ENCODE measurements around the gene DPEP3.

Gene DPEP3

DNA sequence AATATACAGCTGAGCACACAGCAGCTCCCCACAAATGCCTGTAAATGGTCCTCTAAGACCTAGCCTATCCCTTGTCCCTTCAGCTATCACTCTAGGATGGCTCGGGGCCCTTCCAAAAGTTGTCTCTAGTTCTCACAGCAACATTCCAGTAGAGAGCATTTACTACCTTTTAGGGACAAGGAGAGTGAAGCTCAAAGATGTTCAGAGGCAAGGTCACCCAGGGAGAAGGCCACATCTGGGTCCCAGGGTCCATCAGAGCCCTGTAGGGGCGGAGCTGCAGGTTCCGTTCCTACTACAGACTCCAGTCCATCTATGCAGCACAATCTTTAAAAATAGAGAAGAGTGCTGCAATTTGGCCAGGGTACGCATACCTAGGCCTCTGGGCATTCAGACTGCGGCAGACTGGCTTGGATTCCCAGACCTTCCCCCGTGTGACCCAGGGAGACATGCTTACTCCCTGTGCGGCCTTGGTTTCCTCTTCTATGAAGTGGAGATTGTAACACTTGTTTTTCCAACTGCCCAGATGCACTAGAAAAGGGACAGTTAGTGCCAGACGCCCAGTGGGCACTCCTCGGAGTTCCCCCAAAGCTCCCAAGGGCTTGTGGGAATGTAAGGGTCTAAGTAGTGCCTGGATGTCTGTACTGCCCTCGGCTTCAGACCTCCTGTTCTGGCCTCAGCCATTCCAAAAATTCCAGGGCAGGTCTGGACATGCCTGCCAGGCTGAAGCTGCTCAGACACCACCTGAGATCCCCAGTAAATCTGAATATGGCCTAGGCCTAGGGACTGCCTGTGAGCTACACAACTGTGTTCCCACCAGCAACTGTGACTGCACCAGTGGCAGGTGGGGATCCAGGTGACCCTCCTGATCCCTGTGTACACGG is 14.4 kb downstream of the DPEP3 start:
- no peak for DNase-seq (ENCODE audit: low spot score)
- TF ChIP-seq, protein P1, sequence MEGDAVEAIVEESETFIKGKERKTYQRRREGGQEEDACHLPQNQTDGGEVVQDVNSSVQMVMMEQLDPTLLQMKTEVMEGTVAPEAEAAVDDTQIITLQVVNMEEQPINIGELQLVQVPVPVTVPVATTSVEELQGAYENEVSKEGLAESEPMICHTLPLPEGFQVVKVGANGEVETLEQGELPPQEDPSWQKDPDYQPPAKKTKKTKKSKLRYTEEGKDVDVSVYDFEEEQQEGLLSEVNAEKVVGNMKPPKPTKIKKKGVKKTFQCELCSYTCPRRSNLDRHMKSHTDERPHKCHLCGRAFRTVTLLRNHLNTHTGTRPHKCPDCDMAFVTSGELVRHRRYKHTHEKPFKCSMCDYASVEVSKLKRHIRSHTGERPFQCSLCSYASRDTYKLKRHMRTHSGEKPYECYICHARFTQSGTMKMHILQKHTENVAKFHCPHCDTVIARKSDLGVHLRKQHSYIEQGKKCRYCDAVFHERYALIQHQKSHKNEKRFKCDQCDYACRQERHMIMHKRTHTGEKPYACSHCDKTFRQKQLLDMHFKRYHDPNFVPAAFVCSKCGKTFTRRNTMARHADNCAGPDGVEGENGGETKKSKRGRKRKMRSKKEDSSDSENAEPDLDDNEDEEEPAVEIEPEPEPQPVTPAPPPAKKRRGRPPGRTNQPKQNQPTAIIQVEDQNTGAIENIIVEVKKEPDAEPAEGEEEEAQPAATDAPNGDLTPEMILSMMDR (IDR thresholded peaks at IDR 0.05) = no peak
- H3K4me3 ChIP-seq = peak overlapping the region; percentile 93
- H3K27ac ChIP-seq = peak overlapping the region; percentile 98

DNA sequence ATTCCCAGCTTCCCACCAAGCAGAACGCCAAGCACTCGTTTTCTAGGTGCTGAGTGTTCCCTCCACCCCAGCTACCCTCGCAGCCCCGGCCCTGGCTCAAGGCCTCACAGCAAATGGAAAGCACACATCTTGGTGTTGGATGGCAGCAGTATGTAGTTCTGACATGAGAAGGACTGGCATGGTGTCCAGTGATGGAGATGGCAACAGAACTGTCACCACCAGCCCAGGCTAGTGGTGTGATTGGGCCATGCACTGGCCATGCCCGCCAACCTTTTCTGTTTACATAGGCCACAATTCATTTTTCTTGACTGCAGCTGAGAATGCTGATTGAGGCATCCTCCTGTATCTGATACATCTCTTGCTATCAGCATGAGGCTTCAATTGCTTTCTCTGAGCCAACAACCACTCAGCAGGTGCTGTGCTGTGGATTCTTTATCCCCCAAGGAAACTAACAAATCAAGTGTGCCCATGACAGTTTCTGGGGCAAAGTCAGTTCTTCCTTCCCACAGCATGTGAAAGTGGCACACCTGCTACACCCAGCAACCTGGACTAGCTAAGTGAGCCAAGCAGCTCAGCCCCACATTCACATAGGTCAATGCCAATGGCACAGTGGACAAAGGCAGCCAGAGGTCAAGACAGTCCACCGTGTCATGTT is 15.7 kb downstream of the DPEP3 start:
- peak overlapping the region in 1 of 2 donors; percentile 98 for H3K27ac ChIP-seq
- TF ChIP-seq, protein P1 (IDR thresholded peaks at IDR 0.05) = no peak
- peak overlapping the region; percentile 56 for H3K4me3 ChIP-seq
- no peak for DNase-seq (ENCODE audit: low spot score)

DNA sequence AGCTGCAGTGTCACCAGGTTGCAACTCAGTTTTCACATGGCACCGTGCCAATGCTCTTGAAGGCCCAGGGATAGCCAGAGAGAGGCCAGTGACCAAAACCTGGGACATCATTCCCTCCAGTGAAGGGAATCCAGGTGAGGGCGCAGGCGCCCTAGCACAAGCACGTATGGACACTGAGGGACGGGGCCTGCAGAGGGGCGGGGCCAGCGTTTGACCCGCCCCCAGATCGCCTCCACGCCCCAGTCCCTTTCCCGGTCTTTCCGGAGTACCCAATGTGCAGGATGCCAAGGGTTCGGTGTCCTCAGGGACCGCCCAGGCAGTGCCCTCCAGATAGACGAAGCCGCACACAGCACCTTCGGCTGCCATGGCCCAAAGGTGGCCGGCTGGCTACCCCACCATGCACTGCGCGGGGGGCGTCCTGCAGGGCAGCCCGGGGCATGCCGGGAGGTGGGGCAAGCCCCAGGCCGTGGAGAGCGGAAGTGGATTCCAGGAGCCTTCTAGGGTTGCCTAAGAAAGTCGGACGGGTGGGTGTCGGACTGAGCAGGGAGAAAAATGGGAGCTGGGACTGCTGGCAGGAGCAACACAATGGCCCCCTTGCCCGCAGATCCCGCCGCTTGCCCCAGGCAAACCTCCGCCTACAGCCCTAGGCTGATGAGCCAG is 16.5 kb downstream of the DPEP3 start:
- TF ChIP-seq, protein P1 (IDR thresholded peaks at IDR 0.05) = no peak
- no peak for DNase-seq (ENCODE audit: low spot score)
- Histone ChIP-seq H3K27ac (peak overlapping the region in 1 of 2 donors; percentile 98), H3K4me3 (peak overlapping the region; percentile 56)

DNA sequence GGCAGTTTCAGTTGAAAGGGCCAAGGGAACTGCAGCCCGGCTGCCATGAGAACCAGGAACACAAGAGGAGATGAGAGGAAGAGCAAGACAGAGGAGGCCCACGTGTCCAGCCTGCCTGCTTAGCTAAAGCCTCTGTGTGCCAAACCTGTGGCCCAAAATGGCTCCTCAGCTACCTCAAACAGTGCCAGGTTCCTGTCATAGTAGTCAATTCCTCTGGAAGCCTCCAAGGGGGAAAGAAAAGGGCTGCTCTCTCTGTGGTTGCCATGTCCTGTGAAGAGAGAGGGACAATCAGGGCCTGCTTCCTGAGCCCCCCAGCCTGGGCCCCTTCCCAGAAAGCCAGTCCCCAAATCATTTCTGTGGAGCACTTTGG is 17.0 kb downstream of the DPEP3 start:
- H3K4me3 ChIP-seq = peak overlapping the region; percentile 56
- DNase-seq (ENCODE audit: low spot score) = no peak
- TF ChIP-seq, protein P1 (IDR thresholded peaks at IDR 0.05) = no peak
- H3K27ac ChIP-seq = peak overlapping the region in 1 of 2 donors; percentile 98

DNA sequence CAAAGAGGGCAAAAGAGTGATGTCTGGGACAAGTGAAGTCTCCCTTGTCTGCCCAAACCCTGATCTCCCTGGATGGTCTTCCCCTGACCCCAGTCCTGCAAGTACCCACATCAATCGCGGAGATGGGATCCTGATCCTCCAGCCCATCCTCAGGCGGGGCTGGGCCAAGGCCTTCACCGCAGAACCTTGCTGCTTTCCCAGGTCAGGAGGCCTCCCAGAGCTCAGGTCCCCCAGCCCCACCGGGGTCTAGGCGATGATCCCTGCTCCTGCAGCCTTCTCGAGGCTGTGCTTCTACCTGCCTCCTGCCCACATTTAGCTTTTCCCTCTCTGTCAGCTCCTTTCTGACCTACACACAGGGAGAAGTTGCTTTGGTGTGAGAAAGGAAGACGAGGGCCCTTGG is 18.2 kb downstream of the DPEP3 start:
- Histone ChIP-seq H3K4me3 (no peak overlapping the region), H3K27ac (peak overlapping the region in 1 of 2 donors; percentile 84)
- DNase-seq (ENCODE audit: low spot score) = no peak
- TF ChIP-seq, protein P1 (IDR thresholded peaks at IDR 0.05) = no peak

DNA sequence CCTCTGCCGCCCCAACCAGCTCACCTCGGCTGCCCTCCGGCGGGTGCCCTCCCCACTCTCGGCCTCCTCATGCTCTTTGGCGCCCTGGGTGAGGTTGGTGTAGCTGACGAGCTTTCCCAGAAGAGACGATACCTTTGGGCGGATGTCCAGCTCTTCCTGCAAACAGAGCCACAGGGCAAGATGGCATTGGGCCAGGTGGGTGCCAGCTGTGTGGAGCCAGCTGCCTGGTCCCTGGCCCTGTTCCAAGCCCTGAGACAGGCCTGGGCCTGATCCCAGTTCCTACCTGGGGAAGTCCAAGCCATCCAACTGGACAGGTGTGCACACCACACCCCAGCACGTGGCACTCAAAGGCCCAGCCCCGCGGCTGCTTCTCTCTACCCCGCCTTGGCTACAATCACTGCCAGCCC is 18.7 kb downstream of the DPEP3 start:
- TF ChIP-seq, protein P1 (IDR thresholded peaks at IDR 0.05) = no peak
- no peak for DNase-seq (ENCODE audit: low spot score)
- Histone ChIP-seq H3K4me3 (no peak overlapping the region), H3K27ac (peak overlapping the region in 1 of 2 donors; percentile 84)
